ENCODE measurements around the gene PIGM. TPM values are rescaled to one million over a fixed set of nuclear protein-coding genes. Genes with fewer than 3 reads are reported as not detected.

Gene PIGM
- 2.3 TPM in 2 replicates for total RNA-seq

GRCh38 chr1:160031365-160032164 lies at the start of gene PIGM:
PIGM (minus strand) TSS chr1:160031990; CDS start chr1:160031739, 251 bp downstream.

GRCh38 chr1:160081261-160081936 lies 49.6 kb upstream of the PIGM start, which contains the start of gene KCNJ9:
KCNJ9 (plus strand) TSS chr1:160081538; CDS start chr1:160084031, 2,493 bp downstream.

GRCh38 chr1:160069460-160070231 lies 37.9 kb upstream of the PIGM start, which contains the start of gene KCNJ10:
KCNJ10 (minus strand) TSS chr1:160070160; CDS start chr1:160042532, 27,628 bp downstream.

Other genes starting within 250 kb of the PIGM start
- gene FCRL6, start 229.6 kb downstream of the PIGM start, total RNA-seq = not detected in 2 replicates
- 0.09 and 1.5 TPM in 2 replicates for gene SLAMF8, start 205.1 kb downstream of the PIGM start, total RNA-seq
- gene VSIG8, start 169.3 kb downstream of the PIGM start, total RNA-seq = 0.12 TPM in 1 of 2 replicates, not detected in the other
- gene CFAP45, start 131.8 kb downstream of the PIGM start, total RNA-seq = 0.12 TPM in 1 of 2 replicates, not detected in the other
- gene TAGLN2, start 106.5 kb downstream of the PIGM start, total RNA-seq = 251 and 454 TPM in 2 replicates
- 0.09 and 2.0 TPM in 2 replicates for gene IGSF9, start 86.4 kb downstream of the PIGM start, total RNA-seq
- not detected in 2 replicates for gene SLAMF9, start 77.8 kb downstream of the PIGM start, total RNA-seq
- 0.12 TPM in 1 of 2 replicates, not detected in the other for gene KCNJ10, start 38.2 kb upstream of the PIGM start, total RNA-seq
- gene KCNJ9, start 49.5 kb upstream of the PIGM start, total RNA-seq = 0.60 TPM in 1 of 2 replicates, not detected in the other
- 11.2 and 15.9 TPM in 2 replicates for gene IGSF8, start 66.6 kb upstream of the PIGM start, total RNA-seq
- 1.2 and 1.8 TPM in 2 replicates for gene ATP1A2, start 83.8 kb upstream of the PIGM start, total RNA-seq
- not detected in 2 replicates for gene ATP1A4, start 119.6 kb upstream of the PIGM start, total RNA-seq
- gene CASQ1, start 158.6 kb upstream of the PIGM start, total RNA-seq = not detected in 2 replicates
- 70.1 and 149 TPM in 2 replicates for gene PEA15, start 173.4 kb upstream of the PIGM start, total RNA-seq
- 48.1 and 54.1 TPM in 2 replicates for gene DCAF8, start 230.6 kb upstream of the PIGM start, total RNA-seq